Neuronal stem cell (in vitro differentiated cells): Measurements from ENCODE around the gene SLAIN2.
A peak's percentile ranks its signal among the peaks of the same experiment; 100 is the strongest.

Experiments used
- DNase-seq: peaks from one replicate; pipeline ENCODE4 v3.0.0-alpha.2; 2013; ENCODE audit warnings: low spot score
- H2AFZ ChIP-seq: one replicate; pipeline ENCODE4 v1.6.1; 2013; ENCODE audit warnings: mild to moderate bottlenecking, low read length, inconsistent platforms
- H2AK5ac ChIP-seq: 2 replicates; pipeline ENCODE4 v1.6.1; 2013; ENCODE audit warnings: low read depth, mild to moderate bottlenecking, inconsistent platforms, low read length, moderate library complexity, mixed read lengths
- H2BK120ac ChIP-seq: 2 replicates; pipeline ENCODE4 v1.6.1; 2013; ENCODE audit warnings: low read depth, mild to moderate bottlenecking, inconsistent platforms, low read length, moderate library complexity, mixed read lengths
- H2BK12ac ChIP-seq: one replicate; pipeline ENCODE4 v1.6.1; 2013; ENCODE audit warnings: low read length, inconsistent platforms
- H2BK15ac ChIP-seq: 2 replicates; pipeline ENCODE4 v1.6.1; 2013; ENCODE audit warnings: mild to moderate bottlenecking, low read length, inconsistent platforms, mixed read lengths
- H2BK5ac ChIP-seq: one replicate; pipeline ENCODE4 v1.6.1; 2013; ENCODE audit warnings: inconsistent platforms, mild to moderate bottlenecking, low read length, moderate library complexity
- H3K14ac ChIP-seq: one replicate; pipeline ENCODE4 v1.6.1; 2013; ENCODE audit warnings: low read length, inconsistent platforms
- H3K18ac ChIP-seq: 2 replicates; pipeline ENCODE4 v1.6.1; 2013; ENCODE audit warnings: low read length, inconsistent platforms
- H3K23ac ChIP-seq: 2 replicates; pipeline ENCODE4 v1.6.1; 2013; ENCODE audit warnings: low read depth, mild to moderate bottlenecking, mixed read lengths, low read length, inconsistent platforms; ENCODE audit not compliant: poor library complexity
- H3K27ac ChIP-seq: replicated peaks from 3 replicates; pipeline ENCODE4 v1.5.1; 2013; ENCODE audit warnings: low read length, inconsistent platforms
- H3K27me3 ChIP-seq, 3 experiments: 2 replicates each; pipeline ENCODE4 v1.6.1; 2013; ENCODE audit warnings: low read length in 3 of 3, mild to moderate bottlenecking in 2 of 3, inconsistent platforms in 1 of 3, low read depth in 1 of 3, mixed read lengths in 1 of 3, moderate library complexity in 1 of 3; ENCODE audit not compliant: control insufficient read depth in 3 of 3, insufficient read depth in 3 of 3
- H3K36me3 ChIP-seq, 2 donors: replicated peaks in 1 of 2; 2 replicates each; pipeline ENCODE4 v1.6.1; 2013; ENCODE audit warnings: low read length in 2 of 2; ENCODE audit not compliant: control insufficient read depth in 2 of 2, insufficient read depth in 2 of 2
- H3K4ac ChIP-seq: 2 replicates; pipeline ENCODE4 v1.6.1; 2013; ENCODE audit warnings: inconsistent platforms, mild to moderate bottlenecking, low read length, moderate library complexity
- H3K4me1 ChIP-seq, 2 donors: 1 replicate in 1 of 2; 2 replicates in 1 of 2; pipeline ENCODE4 v1.6.1; 2013; ENCODE audit warnings: low read length in 2 of 2, low read depth in 1 of 2; ENCODE audit not compliant: control insufficient read depth in 2 of 2, insufficient read depth in 1 of 2
- H3K4me2 ChIP-seq: one replicate; pipeline ENCODE4 v1.6.1; 2013; ENCODE audit warnings: mild to moderate bottlenecking, low read length, inconsistent platforms; ENCODE audit not compliant: insufficient read depth, poor library complexity, severe bottlenecking
- H3K4me3 ChIP-seq, 2 donors: 2 replicates each; pipeline ENCODE4 v1.5.1; 2013; ENCODE audit warnings: low read length in 2 of 2, mild to moderate bottlenecking in 2 of 2, inconsistent platforms in 1 of 2, moderate library complexity in 1 of 2
- H3K79me1 ChIP-seq: one replicate; pipeline ENCODE4 v1.6.1; 2013; ENCODE audit warnings: low read depth, mild to moderate bottlenecking, inconsistent platforms, low read length, moderate library complexity
- H3K9ac ChIP-seq: one replicate; pipeline ENCODE4 v1.6.1; 2013; ENCODE audit warnings: mild to moderate bottlenecking, low read depth, low read length, inconsistent platforms; ENCODE audit not compliant: poor library complexity
- H3K9me3 ChIP-seq, 2 donors: replicated peaks in 1 of 2; 2 replicates each; pipeline versions ENCODE3 to v1.6.1; 2013; ENCODE audit warnings: low read length in 2 of 2, mild to moderate bottlenecking in 2 of 2, inconsistent platforms in 1 of 2, low read depth in 1 of 2, mixed read lengths in 1 of 2, moderate library complexity in 1 of 2; ENCODE audit not compliant: control insufficient read depth in 2 of 2, insufficient read depth in 1 of 2
- H4K8ac ChIP-seq: one replicate; pipeline ENCODE4 v1.6.1; 2013; ENCODE audit warnings: low read depth, mild to moderate bottlenecking, inconsistent platforms, low read length, moderate library complexity
- H4K91ac ChIP-seq: one replicate; pipeline ENCODE4 v1.6.1; 2013; ENCODE audit warnings: low read length, low read depth, mild to moderate bottlenecking, inconsistent platforms; ENCODE audit not compliant: poor library complexity
- WGBS, 2 donors: extraction: QIAGEN DNeasy Blood & Tissue Kit; methylation state at CpG; one replicate each; pipeline ENCODE4 v1.1.7; 2013; ENCODE audit warnings: missing lambda C conversion rate in 2 of 2, mixed read lengths in 1 of 2; ENCODE audit not compliant: insufficient read length in 2 of 2, insufficient replicate concordance in 1 of 2; ENCODE audit errors: extremely low coverage in 2 of 2; 5-methylcytosine and 5-hydroxymethylcytosine counted together

The SLAIN2 gene

DNA sequence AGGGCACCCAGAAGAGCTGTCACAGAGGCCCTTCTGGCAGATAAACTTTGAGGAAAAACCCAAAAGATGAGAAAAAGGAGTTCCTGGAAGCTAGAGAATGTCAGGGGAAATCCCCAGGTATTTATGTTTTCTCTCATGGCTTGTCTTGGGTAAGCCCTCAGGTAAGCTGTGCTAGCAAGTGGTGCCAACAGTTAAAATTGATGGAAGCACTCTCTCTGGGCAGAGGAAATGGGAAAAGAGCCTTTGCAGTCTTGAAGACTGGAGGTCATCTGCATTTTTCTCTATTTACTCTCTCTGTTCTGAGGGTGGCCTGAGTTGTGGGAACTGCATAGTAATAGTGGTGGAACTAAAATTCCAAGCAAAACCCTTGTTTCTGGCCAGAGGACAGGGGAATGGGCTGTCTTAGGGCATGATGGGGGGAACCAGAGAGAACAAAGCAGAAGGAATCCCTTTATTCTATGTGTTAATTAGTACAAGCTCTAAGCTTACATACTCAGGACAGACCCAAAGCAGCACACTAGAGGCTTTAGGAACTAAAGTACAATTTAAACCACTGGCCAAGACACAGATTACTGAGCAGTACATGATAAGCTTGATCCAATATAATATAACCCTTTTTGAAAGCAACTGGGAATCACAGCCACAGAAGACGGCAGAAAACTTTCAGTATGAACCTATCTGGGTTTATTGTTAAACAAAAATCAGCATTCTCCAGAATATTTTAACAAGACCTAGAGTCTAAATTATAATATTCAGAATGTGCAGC, 88.6 kb downstream of the SLAIN2 start:
- no peak overlapping the region for H3K18ac ChIP-seq
- H2BK120ac ChIP-seq: no peak overlapping the region
- no peak overlapping the region for H2BK12ac ChIP-seq
- no peak overlapping the region for H2AFZ ChIP-seq
- no CpG with 5 or more reads among the region's 1 CpG for WGBS, 2 donors
- no peak overlapping the region for H3K9ac ChIP-seq
- H3K23ac ChIP-seq: no peak overlapping the region
- no peak overlapping the region for H3K14ac ChIP-seq
- H3K4me2 ChIP-seq: no peak overlapping the region
- peak; percentile 36 for DNase-seq
- no peak overlapping the region for H3K4me3 ChIP-seq
- H2BK5ac ChIP-seq: no peak overlapping the region
- H3K4ac ChIP-seq: no peak overlapping the region
- H2AK5ac ChIP-seq: no peak overlapping the region
- no peaks in the 10 kb centered on the region for H3K27me3 ChIP-seq
- H4K91ac ChIP-seq: no peak overlapping the region
- no peak overlapping the region for H4K8ac ChIP-seq
- H3K27ac ChIP-seq: peak overlapping the region; percentile 74
- H3K4me1 ChIP-seq: peaks cover 0 to 4% of the 10 kb centered on the region in 2 donors
- no peak overlapping the region for H2BK15ac ChIP-seq
- peaks cover 0 to 17% of the 10 kb centered on the region in 2 donors for H3K36me3 ChIP-seq
- H3K79me1 ChIP-seq: no peaks in the 10 kb centered on the region
- H3K9me3 ChIP-seq: no peaks in the 10 kb centered on the region

DNA sequence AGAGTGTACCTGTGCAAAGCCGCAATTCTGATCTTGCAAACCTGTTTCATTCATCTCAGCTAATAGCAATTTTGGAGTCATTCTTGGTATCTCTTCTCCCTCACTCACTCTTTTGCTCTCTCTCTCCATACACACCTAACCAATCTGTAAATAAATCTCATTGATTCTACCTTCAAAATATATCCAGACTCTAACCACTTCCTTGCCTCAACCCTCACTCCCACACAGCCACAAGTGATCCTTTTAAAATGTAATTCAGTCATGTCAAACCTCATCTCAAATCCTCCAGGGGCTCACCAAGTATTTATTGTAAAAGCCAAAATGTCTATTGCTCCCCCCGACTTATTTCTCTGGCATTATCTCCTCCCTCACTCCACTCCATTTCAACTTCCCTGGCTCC, 90.1 kb downstream of the SLAIN2 start:
- no peak overlapping the region for H3K4ac ChIP-seq
- no peak overlapping the region for H3K9ac ChIP-seq
- no peak overlapping the region for H3K18ac ChIP-seq
- no peak overlapping the region for H2AFZ ChIP-seq
- no peak overlapping the region for H4K8ac ChIP-seq
- peaks cover 0 to 13% of the 10 kb centered on the region in 2 donors for H3K36me3 ChIP-seq
- H4K91ac ChIP-seq: no peak overlapping the region
- no peaks in the 10 kb centered on the region for H3K79me1 ChIP-seq
- H2BK120ac ChIP-seq: no peak overlapping the region
- H3K14ac ChIP-seq: no peak overlapping the region
- no peak overlapping the region for H2BK15ac ChIP-seq
- peaks cover 0 to 4% of the 10 kb centered on the region in 2 donors for H3K4me1 ChIP-seq
- no CpG with 5 or more reads among the region's 2 CpGs for WGBS, 2 donors
- H3K27me3 ChIP-seq: no peaks in the 10 kb centered on the region
- no peak overlapping the region for H2AK5ac ChIP-seq
- H3K4me3 ChIP-seq: no peak overlapping the region
- H3K9me3 ChIP-seq: no peaks in the 10 kb centered on the region
- H3K27ac ChIP-seq: no peak overlapping the region
- H3K23ac ChIP-seq: no peak overlapping the region
- H3K4me2 ChIP-seq: no peak overlapping the region
- H2BK5ac ChIP-seq: no peak overlapping the region
- no peak overlapping the region for H2BK12ac ChIP-seq
- no peak for DNase-seq

DNA sequence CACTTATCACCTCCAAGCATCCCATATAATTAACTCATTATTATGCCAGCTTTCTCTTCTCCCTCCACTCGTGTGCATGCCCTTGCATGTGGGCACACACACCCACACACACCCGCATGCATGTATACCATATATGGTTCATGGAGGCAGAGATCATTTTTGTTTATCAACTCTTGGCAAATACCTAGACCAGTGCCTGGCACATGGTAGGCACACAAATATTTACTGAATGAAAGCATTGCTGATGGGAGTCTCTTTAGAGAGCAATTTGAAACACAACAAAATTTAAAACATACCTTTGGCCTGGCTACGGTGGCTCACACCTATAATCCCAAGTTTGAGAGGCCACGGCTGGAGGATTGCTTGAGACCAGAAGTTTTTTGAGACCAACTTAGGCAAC, 90.7 kb downstream of the SLAIN2 start:
- H2BK120ac ChIP-seq: no peak overlapping the region
- H2AK5ac ChIP-seq: no peak overlapping the region
- no peak overlapping the region for H3K18ac ChIP-seq
- no peak overlapping the region for H2BK5ac ChIP-seq
- no peak overlapping the region for H3K4ac ChIP-seq
- H3K4me3 ChIP-seq: no peak overlapping the region
- H3K9me3 ChIP-seq: no peaks in the 10 kb centered on the region
- H2BK15ac ChIP-seq: no peak overlapping the region
- no peak overlapping the region for H3K9ac ChIP-seq
- no peaks in the 10 kb centered on the region for H3K27me3 ChIP-seq
- H3K79me1 ChIP-seq: no peaks in the 10 kb centered on the region
- H3K36me3 ChIP-seq: peaks cover 0 to 10% of the 10 kb centered on the region in 2 donors
- H3K4me1 ChIP-seq: peaks cover 0 to 4% of the 10 kb centered on the region in 2 donors
- WGBS, 2 donors: no CpG with 5 or more reads among the region's 4 CpGs
- DNase-seq: no peak
- H2BK12ac ChIP-seq: no peak overlapping the region
- no peak overlapping the region for H2AFZ ChIP-seq
- H4K91ac ChIP-seq: no peak overlapping the region
- H3K27ac ChIP-seq: no peak overlapping the region
- H3K23ac ChIP-seq: no peak overlapping the region
- no peak overlapping the region for H3K14ac ChIP-seq
- no peak overlapping the region for H4K8ac ChIP-seq
- no peak overlapping the region for H3K4me2 ChIP-seq

DNA sequence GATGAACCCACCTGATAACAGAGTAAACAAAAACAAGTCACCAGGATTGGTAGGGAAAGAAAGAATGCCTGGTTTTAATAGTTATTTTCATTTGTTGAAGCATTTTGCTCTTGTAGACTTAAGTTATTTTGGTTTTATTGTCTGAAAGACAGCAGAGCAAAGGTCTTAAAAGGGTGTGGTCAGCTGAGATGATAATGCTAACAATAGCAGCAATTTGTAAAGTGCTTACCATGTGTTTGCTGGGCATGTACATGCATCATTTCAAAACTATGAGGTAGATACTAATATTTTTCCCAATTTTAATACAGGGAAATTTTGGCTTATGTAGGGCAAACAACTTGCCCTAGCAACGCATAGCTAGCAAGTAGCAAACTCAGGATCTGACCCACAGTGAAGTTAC, 95.0 kb downstream of the SLAIN2 start:
- H2AFZ ChIP-seq: no peak overlapping the region
- no peak overlapping the region for H3K18ac ChIP-seq
- H3K4me2 ChIP-seq: no peak overlapping the region
- H3K4me3 ChIP-seq: no peak overlapping the region
- H3K27ac ChIP-seq: no peak overlapping the region
- H2AK5ac ChIP-seq: no peak overlapping the region
- H3K4ac ChIP-seq: no peak overlapping the region
- no peak overlapping the region for H4K8ac ChIP-seq
- H3K36me3 ChIP-seq: no peaks in the 10 kb centered on the region
- no peaks in the 10 kb centered on the region for H3K9me3 ChIP-seq
- H2BK5ac ChIP-seq: no peak overlapping the region
- no peak overlapping the region for H2BK12ac ChIP-seq
- H3K14ac ChIP-seq: no peak overlapping the region
- no peak overlapping the region for H2BK120ac ChIP-seq
- no CpG with 5 or more reads among the region's 1 CpG for WGBS, 2 donors
- H3K9ac ChIP-seq: no peak overlapping the region
- DNase-seq: no peak
- H4K91ac ChIP-seq: no peak overlapping the region
- no peak overlapping the region for H2BK15ac ChIP-seq
- no peaks in the 10 kb centered on the region for H3K79me1 ChIP-seq
- H3K4me1 ChIP-seq: no peaks in the 10 kb centered on the region
- H3K23ac ChIP-seq: no peak overlapping the region
- H3K27me3 ChIP-seq: no peaks in the 10 kb centered on the region
